Stimulated activated naive CD4-positive, alpha-beta T cell (primary cell): ENCODE data around the gene MTFR1L.

Source experiments
- DNase-seq, 6 experiments: peaks; one replicate each; lab custom pipeline; 2025; lab: John Stamatoyannopoulos, UW

MTFR1L gene

GRCh38 chr1:25807480-25808390 is 12.0 kb upstream of the MTFR1L start:
- DNase-seq = no peak

DNA sequence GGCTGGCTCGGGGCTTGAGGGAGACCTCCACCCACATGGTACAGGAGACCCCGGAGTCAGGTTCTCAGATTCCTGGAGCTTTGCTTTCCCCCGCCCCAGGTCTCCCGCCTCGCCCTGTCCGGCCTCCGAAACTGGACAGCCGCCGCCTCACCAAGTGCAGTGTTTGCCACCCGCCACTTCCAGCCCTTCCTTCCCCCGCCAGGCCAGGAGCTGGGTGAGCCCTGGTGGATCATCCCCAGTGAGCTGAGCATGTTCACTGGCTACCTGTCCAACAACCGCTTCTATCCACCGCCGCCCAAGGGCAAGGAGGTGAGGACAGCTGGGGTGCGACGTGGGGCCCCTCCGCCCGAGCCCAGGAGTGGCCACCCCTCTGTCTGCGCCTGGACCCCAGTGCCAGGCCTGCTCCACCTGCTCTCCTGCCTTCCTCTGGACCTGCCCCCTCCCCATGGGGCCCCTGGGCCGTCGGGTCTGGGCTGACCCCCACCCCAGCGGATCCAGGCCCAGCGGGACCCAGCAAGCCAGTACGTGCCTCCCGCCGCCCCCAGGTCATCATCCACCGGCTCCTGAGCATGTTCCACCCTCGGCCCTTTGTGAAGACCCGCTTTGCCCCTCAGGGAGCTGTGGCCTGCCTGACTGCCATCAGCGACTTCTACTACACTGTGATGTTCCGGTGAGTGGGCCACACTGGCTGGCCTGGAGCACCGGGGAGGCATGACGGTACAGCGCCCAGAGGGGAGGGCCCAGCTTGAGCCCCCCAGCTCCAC is 11.1 kb upstream of the MTFR1L start:
- no peak for DNase-seq

- no peak for DNase-seq
These were observed 10.3 kb upstream of the MTFR1L start for GRCh38 chr1:25809283-25809926.

DNA sequence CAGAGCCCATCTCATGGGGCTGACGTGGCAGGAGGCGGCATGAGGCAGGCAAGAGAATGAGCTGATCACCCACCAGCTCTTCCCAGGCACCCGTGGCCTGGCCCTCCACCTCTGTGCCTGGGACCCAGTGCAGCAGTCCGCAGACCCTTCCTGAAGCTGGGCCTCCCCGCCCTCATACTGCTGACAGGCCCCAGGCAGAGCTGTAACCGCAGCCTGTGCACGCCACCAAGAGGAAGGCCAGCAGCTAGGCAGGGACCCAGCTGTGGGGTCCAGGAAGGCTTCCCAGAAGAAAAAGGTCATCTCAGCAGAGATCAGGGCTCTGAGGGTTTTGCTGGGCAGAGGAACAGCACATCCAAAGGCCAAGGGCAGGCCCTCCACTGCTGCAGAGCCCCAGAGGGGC is 9.8 kb upstream of the MTFR1L start:
- no peak for DNase-seq

- DNase-seq = peak; percentile 35 to 87 (median 76)
These were observed 9.1 kb upstream of the MTFR1L start for GRCh38 chr1:25810341-25811299.

DNA sequence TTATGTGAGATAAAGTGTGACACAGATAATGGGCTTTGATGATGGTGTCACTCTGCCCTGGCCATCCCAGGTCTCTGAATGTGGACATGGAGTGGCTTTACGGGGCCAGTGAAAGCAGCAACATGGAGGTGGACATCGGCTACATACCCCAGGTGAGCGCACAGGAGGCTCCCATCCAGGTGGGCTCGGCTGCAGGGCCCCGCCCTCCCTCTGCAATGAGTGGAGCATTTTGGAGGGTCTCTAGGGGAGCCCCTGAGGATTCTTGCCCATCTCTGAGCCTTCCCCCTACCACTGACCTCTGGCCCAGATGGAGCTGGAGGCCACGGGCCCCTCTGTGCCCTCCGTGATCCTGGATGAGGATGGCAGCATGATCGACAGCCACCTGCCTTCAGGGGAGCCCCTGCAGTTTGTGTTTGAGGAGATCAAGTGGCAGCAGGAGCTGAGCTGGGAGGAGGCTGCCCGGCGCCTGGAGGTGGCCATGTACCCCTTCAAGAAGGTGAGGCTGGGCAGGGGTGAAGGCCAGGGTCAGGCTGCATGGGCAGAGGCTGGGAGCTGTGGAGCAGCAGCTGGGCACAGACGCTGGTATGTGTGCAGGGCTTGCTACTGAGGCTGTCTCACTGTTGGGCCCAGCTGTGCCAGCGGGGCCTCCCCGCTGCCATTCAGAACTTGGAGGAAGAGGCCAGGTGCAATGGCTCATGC is 8.2 kb upstream of the MTFR1L start:
- no peak for DNase-seq

DNA sequence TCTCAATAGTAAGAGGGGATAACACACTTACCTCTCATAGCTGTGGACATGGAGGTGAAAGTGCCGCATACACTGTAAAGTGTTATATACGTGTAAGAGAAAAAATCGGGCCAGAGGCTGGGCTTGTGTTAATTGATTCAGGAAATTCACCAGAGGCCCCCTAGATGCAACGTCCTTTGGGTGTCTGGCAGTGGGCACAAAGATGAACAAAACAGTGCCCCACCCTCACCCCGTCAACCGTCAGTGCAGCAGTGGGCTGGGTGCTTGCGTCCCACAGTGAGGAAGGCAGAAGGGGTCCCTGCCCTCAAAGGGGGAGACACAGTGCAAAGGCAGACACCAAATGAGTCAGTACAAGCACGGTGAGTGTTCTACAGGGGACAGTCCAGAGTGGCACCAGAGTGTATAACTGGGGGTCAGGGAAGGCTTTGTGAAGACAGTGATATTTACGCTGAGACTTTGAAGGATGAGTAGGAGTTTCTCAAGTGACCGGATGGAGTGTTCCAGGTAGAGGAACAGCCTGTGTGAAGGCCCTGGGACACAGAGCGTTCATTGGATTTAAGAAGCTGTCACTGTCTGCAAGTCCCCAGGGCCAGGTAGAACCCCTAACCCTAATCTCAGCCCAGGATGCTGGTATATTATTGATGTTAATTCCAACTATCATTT is 6.6 kb upstream of the MTFR1L start:
- no peak for DNase-seq

- DNase-seq = no peak
These were observed 5.9 kb upstream of the MTFR1L start for GRCh38 chr1:25813734-25814471.

- DNase-seq = no peak
These were observed 5.1 kb upstream of the MTFR1L start for GRCh38 chr1:25814549-25815087.

DNA sequence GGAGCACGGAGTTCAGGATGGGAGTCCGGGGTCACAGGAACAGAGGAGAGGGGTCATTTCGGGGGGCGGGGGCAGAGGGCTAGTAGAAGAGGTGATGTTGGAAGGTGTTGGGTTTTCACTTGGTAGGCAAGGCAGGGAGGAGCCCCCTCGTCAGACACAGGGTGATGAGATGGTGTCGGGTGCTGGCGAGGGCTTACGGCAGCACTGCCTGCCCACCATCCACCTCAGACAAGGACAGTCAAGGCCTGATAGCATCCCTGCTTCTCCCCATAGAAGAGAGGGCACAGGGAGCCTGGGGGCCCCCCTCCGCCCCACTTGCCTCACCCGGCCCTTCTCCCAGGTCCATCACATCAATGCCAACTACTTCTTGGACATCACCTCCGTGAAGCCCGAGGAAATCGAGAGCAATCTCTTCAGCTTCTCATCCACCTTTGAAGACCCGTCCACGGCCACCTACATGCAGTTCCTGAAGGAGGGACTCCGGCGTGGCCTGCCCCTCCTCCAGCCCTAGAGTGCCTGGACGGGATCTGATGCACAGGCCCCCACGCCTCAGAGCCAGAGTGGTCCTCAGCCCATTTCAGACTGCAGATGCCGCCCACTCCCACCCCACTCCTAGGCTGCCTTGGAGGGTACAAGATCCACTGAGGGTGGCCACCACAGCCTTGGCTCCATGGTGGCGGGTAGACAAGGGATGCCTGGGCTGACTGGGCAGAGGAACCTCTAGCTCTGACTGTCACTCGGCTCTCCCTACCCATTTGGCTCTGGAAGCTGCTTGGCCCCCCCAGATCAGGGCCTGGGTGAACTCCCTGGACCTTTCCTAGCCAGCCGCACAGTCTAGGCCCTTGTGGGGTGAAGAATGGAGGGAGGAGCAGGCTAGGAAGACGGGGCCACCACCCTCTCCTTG is 4.3 kb upstream of the MTFR1L start:
- DNase-seq = no peak

- DNase-seq = no peak
These were observed 3.5 kb upstream of the MTFR1L start for GRCh38 chr1:25816112-25816718.

GRCh38 chr1:25817840-25818501 is 1.8 kb upstream of the MTFR1L start:
- no peak for DNase-seq

DNA sequence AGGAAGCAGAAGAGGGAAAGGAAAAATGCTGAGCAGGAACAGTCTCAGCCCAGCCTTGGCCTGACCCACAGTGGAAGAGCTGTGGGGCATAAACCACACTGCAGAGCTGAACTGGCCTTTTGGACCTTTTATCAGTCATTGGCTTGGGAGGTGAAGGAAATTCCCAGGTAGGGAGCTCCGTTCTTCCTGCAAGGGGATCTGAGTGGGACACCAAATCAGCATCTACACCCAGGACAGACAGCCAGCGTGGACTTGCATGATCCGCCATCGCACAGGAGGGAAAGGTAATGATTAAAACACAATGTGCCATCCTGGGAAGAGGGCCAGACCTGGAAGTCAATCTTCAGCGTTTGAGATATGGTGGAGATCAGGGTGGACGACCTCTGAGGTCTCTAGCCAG is 1.2 kb upstream of the MTFR1L start:
- no peak for DNase-seq

GRCh38 chr1:25820247-25821111 is 725 bp downstream of the MTFR1L start:
- peak; percentile 64 to 81 (median 74) for DNase-seq

DNA sequence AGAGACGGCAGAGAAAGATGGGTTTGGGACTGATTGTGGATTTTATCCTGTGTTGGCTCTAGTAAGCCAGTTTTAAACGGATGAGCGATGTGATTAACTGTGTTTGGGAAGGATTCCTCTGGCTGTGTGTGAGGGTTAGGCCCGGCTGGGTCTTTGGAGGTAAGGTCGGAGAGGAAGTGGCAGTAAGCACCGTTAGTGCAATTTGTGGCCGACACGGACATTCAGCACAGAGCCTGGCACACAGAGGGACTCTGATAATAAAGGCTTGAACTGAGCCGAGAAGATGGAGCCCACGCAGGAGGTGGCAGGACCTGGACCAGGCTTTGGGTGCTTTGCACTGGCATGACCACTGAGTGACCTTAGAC is 1.3 kb downstream of the MTFR1L start:
- DNase-seq = no peak

DNA sequence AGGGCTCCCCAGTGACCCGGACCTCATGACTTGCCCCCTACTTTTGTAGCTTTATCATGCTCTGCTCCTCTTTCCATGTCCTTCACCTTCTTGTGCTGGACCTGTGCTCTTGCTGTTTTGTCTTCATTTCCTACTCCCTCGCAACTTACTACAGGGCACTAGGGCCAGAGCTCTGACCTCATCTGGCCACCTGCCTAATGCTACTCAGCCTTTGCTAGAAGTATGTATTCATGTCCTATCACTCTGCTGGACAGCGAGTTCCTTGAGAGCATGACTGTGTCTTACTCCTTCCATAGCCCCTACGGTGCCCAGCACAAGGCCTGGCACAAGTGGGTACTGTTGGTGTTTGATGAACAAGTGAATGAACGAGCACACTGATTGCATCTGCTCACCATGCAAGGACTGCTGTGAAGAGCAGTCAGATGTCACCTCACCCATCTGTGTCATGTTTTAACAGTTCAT is 1.9 kb downstream of the MTFR1L start:
- no peak for DNase-seq
